CD14-positive monocyte (primary cell): ENCODE measurements around the gene GNRHR. TPM values are rescaled to one million over a fixed set of nuclear protein-coding genes. Genes with fewer than 3 reads are reported as not detected.

Source experiments
- DNase-seq, 3 donors: peaks; one replicate each; pipeline ENCODE4 v3.0.0-alpha.2; 2011 to 2022
- H2AFZ ChIP-seq: 2 replicates; pipeline ENCODE4 v1.6.0; 2012; ENCODE audit warnings: mild to moderate bottlenecking, low read depth, low read length, inconsistent platforms; ENCODE audit not compliant: insufficient read depth, poor library complexity, severe bottlenecking
- H3K27ac ChIP-seq, 2 donors: 1 replicate in 1 of 2; 2 replicates in 1 of 2; pipeline ENCODE4 v1.5.1; 2012 to 2013; ENCODE audit warnings: low read length in 2 of 2, control low read depth in 1 of 2, inconsistent platforms in 1 of 2, low read depth in 1 of 2, mild to moderate bottlenecking in 1 of 2
- H3K27me3 ChIP-seq, 2 donors: one replicate each; pipeline versions ENCODE4 v1.6.0 to v1.6.1; 2011 to 2013; ENCODE audit warnings: low read length in 2 of 2; ENCODE audit not compliant: control insufficient read depth in 2 of 2, insufficient read depth in 2 of 2
- H3K36me3 ChIP-seq, 2 donors: replicated peaks in 1 of 2; 1 replicate in 1 of 2; 2 replicates in 1 of 2; pipeline versions ENCODE4 v1.5.1 to v1.6.1; 2012 to 2013; ENCODE audit warnings: low read length in 2 of 2, control low read depth in 1 of 2, inconsistent platforms in 1 of 2, mild to moderate bottlenecking in 1 of 2; ENCODE audit not compliant: insufficient read depth in 2 of 2, control insufficient read depth in 1 of 2
- H3K4me1 ChIP-seq, 2 donors: 1 replicate in 1 of 2; 2 replicates in 1 of 2; pipeline versions ENCODE4 v1.5.1 to v1.6.1; 2012 to 2013; ENCODE audit warnings: low read length in 2 of 2, control low read depth in 1 of 2, inconsistent platforms in 1 of 2, mild to moderate bottlenecking in 1 of 2, moderate library complexity in 1 of 2; ENCODE audit not compliant: insufficient read depth in 2 of 2, control insufficient read depth in 1 of 2
- H3K4me2 ChIP-seq: replicated peaks from 2 replicates; pipeline ENCODE3; 2012; ENCODE audit warnings: low read length, moderate library complexity, mild to moderate bottlenecking; ENCODE audit not compliant: poor library complexity, severe bottlenecking; ENCODE audit errors: extremely low read depth
- H3K4me3 ChIP-seq, 3 experiments: fragments of 200-600 bp in 1 of 3; sonication (generic) in 1 of 3; replicated peaks in 1 of 3; 1 replicate in 2 of 3; 2 replicates in 1 of 3; pipeline ENCODE4 v1.5.1; 2011 to 2013; ENCODE audit warnings: low read length in 3 of 3, mild to moderate bottlenecking in 3 of 3, control low read depth in 2 of 3, low read depth in 2 of 3, inconsistent platforms in 1 of 3, moderate library complexity in 1 of 3
- H3K79me2 ChIP-seq: 2 replicates; pipeline ENCODE4 v1.6.0; 2012; ENCODE audit warnings: mild to moderate bottlenecking, control low read depth, inconsistent platforms, low read length, moderate library complexity; ENCODE audit not compliant: insufficient read depth
- H3K9ac ChIP-seq: 2 replicates; pipeline ENCODE4 v1.6.0; 2017; ENCODE audit warnings: low read length, mild to moderate bottlenecking; ENCODE audit not compliant: insufficient read depth, poor library complexity, severe bottlenecking
- H3K9me3 ChIP-seq, 2 donors: replicated peaks in 1 of 2; 1 replicate in 1 of 2; 2 replicates in 1 of 2; pipeline versions ENCODE4 v1.5.1 to v1.6.1; 2012 to 2013; ENCODE audit warnings: low read length in 2 of 2, control low read depth in 1 of 2; ENCODE audit not compliant: control insufficient read depth in 1 of 2, insufficient read depth in 1 of 2
- H4K20me1 ChIP-seq: 2 replicates; pipeline ENCODE4 v1.6.0; 2012; ENCODE audit warnings: mild to moderate bottlenecking, low read length, control low read depth, moderate library complexity; ENCODE audit not compliant: insufficient read depth
- H3K27ac Mint-ChIP-seq, 7 donors: one replicate each; pipeline ENCODE4 v1.8.0; 2020; ENCODE audit warnings: mild to moderate bottlenecking in 7 of 7, mixed read lengths in 7 of 7, moderate library complexity in 6 of 7, inconsistent platforms in 2 of 7
- H3K27me3 Mint-ChIP-seq, 3 donors: one replicate each; pipeline ENCODE4 v1.8.0; 2021 to 2022; ENCODE audit warnings: low read depth in 3 of 3, mild to moderate bottlenecking in 3 of 3, mixed read lengths in 3 of 3, moderate library complexity in 3 of 3, inconsistent platforms in 1 of 3
- H3K36me3 Mint-ChIP-seq, 2 donors: one replicate each; pipeline ENCODE4 v1.8.0; 2020; ENCODE audit warnings: mixed read lengths in 2 of 2, inconsistent platforms in 1 of 2, mild to moderate bottlenecking in 1 of 2
- H3K4me1 Mint-ChIP-seq: one replicate; pipeline ENCODE4 v1.8.0; 2020; ENCODE audit warnings: mild to moderate bottlenecking, mixed read lengths
- H3K4me3 Mint-ChIP-seq, 2 donors: one replicate each; pipeline ENCODE4 v1.8.0; 2020; ENCODE audit warnings: mild to moderate bottlenecking in 2 of 2, mixed read lengths in 2 of 2, moderate library complexity in 1 of 2
- H3K9me3 Mint-ChIP-seq, 7 donors: one replicate each; pipeline ENCODE4 v1.8.0; 2020 to 2022; ENCODE audit warnings: mixed read lengths in 7 of 7, mild to moderate bottlenecking in 6 of 7, moderate library complexity in 6 of 7, inconsistent platforms in 2 of 7
- WGBS: methylation state at CpG from one replicate; pipeline ENCODE4 v1.1.5; 2013; ENCODE audit warnings: missing lambda C conversion rate; ENCODE audit not compliant: insufficient coverage; 5-methylcytosine and 5-hydroxymethylcytosine counted together
- intact Hi-C, 2 donors: fragments of 100-400 bp; cut with micrococcal nuclease; formaldehyde crosslinking; loops; one replicate each; pipeline versions ENCODE4 v1.15.0 to v1.15.1; 2023
- polyA plus RNA-seq, 3 donors: library from polyadenylated mRNA; depleted of rRNA in 1 of 3; unstranded in 2 of 3; stranded (reverse) in 1 of 3; fragments of 300-500 nt in 2 of 3; fragments of >200 nt in 1 of 3; fragmentation: Illumina TruSeq in 2 of 3; gene quantifications; 1 replicate in 2 of 3; 2 replicates in 1 of 3; pipeline ENCODE4 v1.2.3, GENCODE V29; 2012 to 2021
- TF ChIP-seq, protein P1 (sequence below): fragments of 200-600 bp; IDR thresholded peaks from one replicate; pipeline ENCODE4 v1.8.0; 2022; ENCODE audit warnings: antibody characterized with exemption, mild to moderate bottlenecking

The GNRHR gene
- polyA plus RNA-seq, 3 donors, result not detected

GRCh38 chr4:67718848-67719247, 35.3 kb downstream of the GNRHR start:
- H3K4me1 Mint-ChIP-seq, result no peaks in the 10 kb centered on the region
- TF ChIP-seq, protein P1, sequence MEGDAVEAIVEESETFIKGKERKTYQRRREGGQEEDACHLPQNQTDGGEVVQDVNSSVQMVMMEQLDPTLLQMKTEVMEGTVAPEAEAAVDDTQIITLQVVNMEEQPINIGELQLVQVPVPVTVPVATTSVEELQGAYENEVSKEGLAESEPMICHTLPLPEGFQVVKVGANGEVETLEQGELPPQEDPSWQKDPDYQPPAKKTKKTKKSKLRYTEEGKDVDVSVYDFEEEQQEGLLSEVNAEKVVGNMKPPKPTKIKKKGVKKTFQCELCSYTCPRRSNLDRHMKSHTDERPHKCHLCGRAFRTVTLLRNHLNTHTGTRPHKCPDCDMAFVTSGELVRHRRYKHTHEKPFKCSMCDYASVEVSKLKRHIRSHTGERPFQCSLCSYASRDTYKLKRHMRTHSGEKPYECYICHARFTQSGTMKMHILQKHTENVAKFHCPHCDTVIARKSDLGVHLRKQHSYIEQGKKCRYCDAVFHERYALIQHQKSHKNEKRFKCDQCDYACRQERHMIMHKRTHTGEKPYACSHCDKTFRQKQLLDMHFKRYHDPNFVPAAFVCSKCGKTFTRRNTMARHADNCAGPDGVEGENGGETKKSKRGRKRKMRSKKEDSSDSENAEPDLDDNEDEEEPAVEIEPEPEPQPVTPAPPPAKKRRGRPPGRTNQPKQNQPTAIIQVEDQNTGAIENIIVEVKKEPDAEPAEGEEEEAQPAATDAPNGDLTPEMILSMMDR, result no peak
- Histone ChIP-seq H2AFZ (no peak overlapping the region), H3K4me1 (no peaks in the 10 kb centered on the region), H3K27me3 (no peaks in the 10 kb centered on the region), H3K4me2 (no peak overlapping the region), H3K9me3 (no peaks in the 10 kb centered on the region), H3K79me2 (no peaks in the 10 kb centered on the region), H3K27ac (no peak overlapping the region), H3K9ac (no peak overlapping the region), H3K4me3 (no peak overlapping the region), H4K20me1 (no peaks in the 10 kb centered on the region), H3K36me3 (no peaks in the 10 kb centered on the region)
- H3K9me3 Mint-ChIP-seq, result peaks cover 0 to 17% (median 3%) of the 10 kb centered on the region in 7 donors
- no peaks in the 10 kb centered on the region for H3K27me3 Mint-ChIP-seq
- 89% methylated on average over 1 of the region's 2 CpGs for WGBS
- H3K4me3 Mint-ChIP-seq, result no peak overlapping the region
- H3K27ac Mint-ChIP-seq, result no peak overlapping the region
- H3K36me3 Mint-ChIP-seq, result peaks cover 3 to 13% of the 10 kb centered on the region in 2 donors
- intact Hi-C loops, result no loop called here
- no peak for DNase-seq

DNA sequence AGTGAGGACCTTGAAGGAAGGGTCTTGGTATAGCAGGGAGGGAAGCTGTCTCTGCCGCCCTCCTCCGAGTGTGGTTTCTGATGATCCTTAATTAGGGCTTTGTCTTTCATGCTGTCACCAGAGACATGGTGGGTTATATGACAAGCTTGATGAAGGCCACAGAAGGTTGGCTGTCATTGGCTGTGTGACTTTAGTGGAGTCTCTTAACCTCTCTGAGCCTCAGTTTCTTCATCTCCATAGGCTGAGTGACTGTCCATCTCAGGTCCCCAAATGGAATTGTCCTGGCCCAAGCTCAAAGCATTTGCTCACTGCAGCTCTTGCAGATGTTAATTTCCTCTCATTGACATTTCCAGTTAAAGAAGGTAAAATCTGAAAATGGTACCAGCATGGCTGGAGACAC, 36.6 kb downstream of the GNRHR start:
- Histone ChIP-seq H3K9me3 (no peaks in the 10 kb centered on the region), H3K27ac (no peak overlapping the region), H3K9ac (no peak overlapping the region), H3K4me2 (no peak overlapping the region), H3K27me3 (no peaks in the 10 kb centered on the region), H3K36me3 (no peaks in the 10 kb centered on the region), H3K79me2 (no peaks in the 10 kb centered on the region), H3K4me1 (no peaks in the 10 kb centered on the region), H2AFZ (no peak overlapping the region), H4K20me1 (no peaks in the 10 kb centered on the region), H3K4me3 (no peak overlapping the region)
- intact Hi-C loops, result no loop called here
- Mint-ChIP-seq H3K27me3 (no peaks in the 10 kb centered on the region), H3K36me3 (peaks cover 3 to 13% of the 10 kb centered on the region in 2 donors), H3K27ac (no peak overlapping the region), H3K4me1 (peaks cover 5% of the 10 kb centered on the region), H3K4me3 (no peak overlapping the region), H3K9me3 (peaks cover 0 to 10% (median 3%) of the 10 kb centered on the region in 7 donors)
- TF ChIP-seq, protein P1, result no peak
- no peak for DNase-seq
- 100% methylated on average over 2 of the region's 2 CpGs for WGBS
